Fibroblast of the aortic adventitia (primary cell): ENCODE data around the gene GSDMA. TPM values are rescaled to one million over a fixed set of nuclear protein-coding genes. Genes with fewer than 3 reads are reported as not detected.
"Not testable (repeated sequence)": the region's sequence is repeated elsewhere in the genome, so short reads cannot be mapped to it uniquely, and the experiment has no call there.

Experiments used
- DNase-seq: peaks from one replicate; pipeline ENCODE4 v3.0.0-alpha.2; 2010; ENCODE audit warnings: low read depth
- H3K4me3 ChIP-seq: 2 replicates; pipeline ENCODE4 v1.5.1; 2011; ENCODE audit warnings: low read depth, mild to moderate bottlenecking, control low read depth, low read length, moderate library complexity
- CTCF ChIP-seq: IDR thresholded peaks from 2 replicates; pipeline ENCODE4 v1.5.1; 2011; ENCODE audit warnings: mild to moderate bottlenecking, low read length, control low read depth, inconsistent platforms; ENCODE audit not compliant: insufficient read depth
- total RNA-seq: library from RNA; depleted of rRNA; stranded (reverse); fragments of >200 nt; gene quantifications from 2 replicates; pipeline ENCODE4 v1.2.3, GENCODE V29; 2012; ENCODE audit warnings: low replicate concordance

Gene GSDMA
- total RNA-seq, 1 donor, result not detected

GRCh38 chr17:39939106-39939505, 23.7 kb upstream of the GSDMA start:
- TF ChIP-seq CTCF, result no peak
- DNase-seq, result no peak
- no peak overlapping the region for H3K4me3 ChIP-seq

GRCh38 chr17:39939588-39940419, 23.0 kb upstream of the GSDMA start:
- peak; percentile 65 for TF ChIP-seq CTCF
- H3K4me3 ChIP-seq, result peak overlapping the region; percentile 5
- DNase-seq, result peak; percentile 92

GRCh38 chr17:39943702-39944392, 19.0 kb upstream of the GSDMA start:
- no peak for DNase-seq
- TF ChIP-seq CTCF, result no peak
- no peak overlapping the region for H3K4me3 ChIP-seq

GRCh38 chr17:39944393-39944711, 18.5 kb upstream of the GSDMA start:
- no peak for DNase-seq
- TF ChIP-seq CTCF, result no peak
- H3K4me3 ChIP-seq, result no peak overlapping the region

- TF ChIP-seq CTCF, result no peak
- DNase-seq, result no peak
- no peak overlapping the region for H3K4me3 ChIP-seq
These were observed 16.1 kb upstream of the GSDMA start for GRCh38 chr17:39946551-39947330.

- H3K4me3 ChIP-seq, DNase-seq: not testable (repeated sequence)
These were observed 14.3 kb upstream of the GSDMA start for GRCh38 chr17:39948489-39948828.

- H3K4me3 ChIP-seq, result no peak overlapping the region
- DNase-seq, result no peak
- TF ChIP-seq CTCF, result no peak
These were observed 13.8 kb upstream of the GSDMA start for GRCh38 chr17:39949028-39949427.
